Occipital lobe (tissue), 2 donors: Measurements from ENCODE around the gene SUV39H2. TPM values are rescaled to one million over a fixed set of nuclear protein-coding genes. Genes with fewer than 3 reads are reported as not detected.
"Not testable (repeated sequence)": the region's sequence is repeated elsewhere in the genome, so short reads cannot be mapped to it uniquely, and the experiment has no call there.

Experiments used
- DNase-seq: peaks from one replicate; lab custom pipeline; 2025; lab: John Stamatoyannopoulos, UW
- total RNA-seq: library from RNA; depleted of rRNA; stranded (reverse); fragments of >200 nt; gene quantifications from one replicate; pipeline ENCODE4 v1.2.3, GENCODE V29; 2014

SUV39H2 gene, protein sequence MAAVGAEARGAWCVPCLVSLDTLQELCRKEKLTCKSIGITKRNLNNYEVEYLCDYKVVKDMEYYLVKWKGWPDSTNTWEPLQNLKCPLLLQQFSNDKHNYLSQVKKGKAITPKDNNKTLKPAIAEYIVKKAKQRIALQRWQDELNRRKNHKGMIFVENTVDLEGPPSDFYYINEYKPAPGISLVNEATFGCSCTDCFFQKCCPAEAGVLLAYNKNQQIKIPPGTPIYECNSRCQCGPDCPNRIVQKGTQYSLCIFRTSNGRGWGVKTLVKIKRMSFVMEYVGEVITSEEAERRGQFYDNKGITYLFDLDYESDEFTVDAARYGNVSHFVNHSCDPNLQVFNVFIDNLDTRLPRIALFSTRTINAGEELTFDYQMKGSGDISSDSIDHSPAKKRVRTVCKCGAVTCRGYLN
- total RNA-seq: 30.6 TPM

DNA sequence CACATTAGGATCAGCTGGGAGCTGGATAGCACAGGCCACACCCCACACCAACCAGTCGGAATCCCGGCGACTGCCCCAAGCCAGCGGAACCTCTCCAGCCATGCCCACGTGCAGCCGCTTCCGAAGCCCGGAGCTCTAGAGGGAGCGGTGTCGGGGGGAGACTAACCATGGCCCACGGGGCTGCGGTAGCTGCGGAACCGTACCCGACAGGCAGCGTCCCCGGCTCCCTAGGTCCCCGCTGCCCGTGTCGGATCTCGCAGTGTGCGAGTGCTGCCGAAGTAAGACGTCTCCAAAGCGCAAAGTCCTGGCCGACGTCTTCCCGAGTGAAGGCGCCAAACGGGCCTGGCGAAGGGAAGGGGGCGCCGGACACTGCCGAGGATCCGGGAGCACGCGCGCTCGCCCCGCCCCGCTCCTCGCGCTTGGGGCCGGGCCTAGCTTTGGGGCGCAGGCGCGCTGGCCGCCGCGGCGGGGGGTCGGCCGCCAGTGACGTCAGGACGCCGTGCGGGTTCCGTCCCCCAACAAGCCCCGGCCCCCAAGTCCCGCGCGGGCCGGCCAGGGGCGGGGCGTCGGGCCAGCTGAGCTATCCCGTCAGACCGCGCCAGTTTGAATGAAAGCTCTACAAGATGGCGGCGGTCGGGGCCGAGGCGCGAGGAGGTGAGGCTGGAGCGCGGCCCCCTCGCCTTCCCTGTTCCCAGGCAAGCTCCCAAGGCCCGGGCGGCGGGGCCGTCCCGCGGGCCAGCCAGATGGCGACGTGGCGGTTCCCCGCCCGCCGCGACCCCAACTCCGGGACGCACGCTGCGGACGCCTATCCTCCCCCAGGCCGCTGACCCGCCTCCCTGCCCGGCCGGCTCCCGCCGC lies at the start of gene SUV39H2:
Gene SUV39H2 (plus strand): TSS at position 601 of the 858 bp plus-strand sequence. CDS start 23 bp downstream, at position 624.
- DNase-seq: peak; percentile 94

DNA sequence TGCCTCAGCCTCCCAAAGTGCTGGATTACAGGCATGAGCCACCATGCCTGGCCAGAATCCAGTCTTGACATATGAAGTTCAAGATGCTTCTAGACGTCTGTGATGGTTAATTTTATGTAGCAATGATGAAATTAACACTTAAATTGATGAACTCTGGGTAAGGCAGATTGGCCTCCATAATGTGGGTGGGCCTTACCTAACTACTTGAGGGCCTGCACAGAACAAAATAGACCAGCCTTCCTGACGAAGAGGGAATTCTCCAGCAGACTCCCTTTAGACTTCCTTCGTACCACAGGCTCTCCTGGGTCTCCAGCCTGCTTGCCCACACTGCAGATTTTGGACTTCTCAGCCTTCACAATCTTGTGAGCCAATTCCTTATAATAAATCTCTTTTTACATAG lies 45.6 kb upstream of the SUV39H2 start:
- no peak for DNase-seq

DNA sequence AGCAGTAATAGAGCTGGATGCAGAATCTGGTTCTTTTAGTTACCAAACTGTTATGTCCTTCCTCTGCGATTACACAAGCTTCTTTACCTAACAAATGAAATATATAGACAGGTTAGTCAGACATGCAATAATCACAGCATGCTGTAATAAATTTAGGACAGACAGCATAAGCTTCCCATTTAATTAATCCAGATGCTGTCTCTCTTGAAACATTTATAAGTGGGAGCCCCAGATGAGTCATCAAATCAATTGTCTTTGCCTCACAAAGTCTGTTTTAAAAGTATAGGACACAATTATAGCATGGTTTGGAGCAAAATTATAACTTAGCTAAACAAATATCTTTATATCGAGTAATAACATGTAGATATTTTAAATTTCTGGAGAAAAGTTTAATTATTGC lies 42.5 kb upstream of the SUV39H2 start:
- no peak for DNase-seq

DNA sequence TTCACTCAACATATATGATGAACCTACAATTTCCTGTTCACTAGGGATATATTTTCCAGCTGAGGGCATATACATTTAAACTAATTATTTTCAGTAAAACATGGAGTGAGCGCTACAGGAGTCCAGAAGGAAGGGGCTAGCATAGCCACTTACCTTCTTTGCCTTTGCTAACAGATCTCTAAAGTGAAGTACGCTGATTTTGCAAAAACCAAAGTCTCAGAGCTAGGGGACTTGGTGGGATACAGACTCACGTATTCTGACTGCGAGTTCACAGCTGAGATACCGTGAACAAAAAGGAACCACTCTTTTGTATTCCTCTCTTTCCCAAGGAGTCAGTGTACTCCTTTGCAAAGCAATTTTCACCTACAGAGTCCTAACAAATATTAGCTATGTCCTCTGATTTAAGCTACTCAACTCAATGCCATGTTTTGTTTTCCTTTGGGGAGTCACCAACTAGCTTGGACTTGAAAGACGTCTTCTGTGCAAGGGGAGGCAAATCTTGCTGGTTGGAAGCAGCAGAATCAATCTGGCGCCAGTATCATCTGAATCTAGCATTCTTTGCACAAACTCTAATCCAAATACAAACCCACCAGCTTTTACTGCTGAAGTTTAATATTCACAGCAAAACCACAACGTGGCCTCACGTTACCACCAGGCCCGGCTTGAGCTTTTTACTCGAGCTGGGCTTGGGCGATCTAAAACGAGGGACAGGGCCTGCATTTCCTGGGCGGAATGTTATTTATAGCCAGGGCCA lies 41.5 kb upstream of the SUV39H2 start:
- DNase-seq: no peak

GRCh38 chr10:14837757-14838581 lies 40.7 kb upstream of the SUV39H2 start, which contains the start of the genes CDNF, HSPA14 and MSANTD7:
CDNF (minus strand) TSS chr10:14838037; CDS start chr10:14837946, 91 bp downstream.
HSPA14 (plus strand) TSS chr10:14838306; CDS start chr10:14838403, 97 bp downstream.
MSANTD7 (plus strand) TSS chr10:14838306; CDS start chr10:14842285, 3,979 bp downstream.
- peak; percentile 98 for DNase-seq

DNA sequence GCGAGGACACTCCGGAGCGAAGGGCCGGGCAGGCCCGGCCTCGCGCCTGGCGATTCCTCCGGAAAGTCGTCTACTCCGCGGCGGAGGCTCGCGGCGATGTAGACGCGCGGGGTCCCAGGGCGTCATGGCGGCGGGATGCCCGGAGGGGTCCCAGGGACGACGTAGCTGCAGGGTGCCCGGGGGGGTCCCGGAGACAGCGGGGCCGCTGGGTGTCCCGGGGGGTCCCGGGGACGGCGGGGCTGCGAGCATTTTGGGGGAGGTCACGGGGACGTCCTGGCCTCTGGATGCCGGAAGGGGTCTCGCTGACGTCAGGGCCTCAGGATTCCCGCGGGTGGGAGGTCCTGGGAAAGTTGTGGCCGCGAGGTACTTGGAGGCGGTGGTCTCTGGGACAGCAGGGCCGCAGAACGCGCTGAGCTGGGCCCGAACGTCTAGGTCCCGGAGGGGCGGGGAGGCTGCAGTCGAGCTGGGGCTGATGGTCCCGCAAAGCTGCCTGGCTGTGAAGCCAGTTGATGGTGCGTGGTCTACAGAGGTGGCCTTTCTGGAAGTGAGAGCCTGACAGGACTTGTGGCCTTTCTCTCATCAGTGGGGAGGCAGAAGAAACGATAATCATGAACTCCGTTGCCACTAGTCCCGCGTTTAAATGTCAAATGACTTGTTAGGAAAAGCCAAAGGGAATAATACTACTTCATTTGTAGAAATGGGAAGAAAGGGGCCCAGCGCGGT lies 39.9 kb upstream of the SUV39H2 start:
- no peak for DNase-seq

GRCh38 chr10:14839305-14839695 lies 39.4 kb upstream of the SUV39H2 start:
- DNase-seq: no peak

GRCh38 chr10:14840178-14840577 lies 38.5 kb upstream of the SUV39H2 start:
- no peak for DNase-seq

- DNase-seq: no peak
These were observed 35.2 kb upstream of the SUV39H2 start for GRCh38 chr10:14843327-14843988.

DNA sequence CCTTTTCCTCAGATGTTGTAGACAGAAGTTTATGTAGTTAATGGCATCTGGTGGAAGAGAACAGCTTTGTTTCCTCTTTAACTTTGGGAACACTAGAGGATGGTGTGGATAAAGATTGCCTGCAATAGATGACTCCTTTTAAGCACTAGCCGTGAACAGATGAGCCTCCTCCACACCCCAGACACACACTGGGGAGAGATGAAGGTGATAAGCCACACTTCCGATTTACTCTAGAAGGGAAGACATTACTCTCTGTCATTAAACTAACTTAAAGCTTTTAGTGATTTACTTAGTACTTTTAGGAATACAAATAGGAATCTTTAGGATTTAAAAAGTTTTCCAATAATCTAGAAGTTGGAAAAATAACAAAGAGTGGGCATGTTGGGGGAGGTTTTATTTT lies 33.7 kb upstream of the SUV39H2 start:
- no peak for DNase-seq

- no peak for DNase-seq
These were observed 26.4 kb upstream of the SUV39H2 start for GRCh38 chr10:14852236-14852635.

GRCh38 chr10:14855453-14855852 lies 23.2 kb upstream of the SUV39H2 start:
- DNase-seq: no peak

GRCh38 chr10:14858338-14858960 lies 20.2 kb upstream of the SUV39H2 start:
- DNase-seq: no peak

GRCh38 chr10:14859043-14859442 lies 19.6 kb upstream of the SUV39H2 start:
- DNase-seq: no peak

GRCh38 chr10:14859775-14860174 lies 18.9 kb upstream of the SUV39H2 start:
- no peak for DNase-seq

DNA sequence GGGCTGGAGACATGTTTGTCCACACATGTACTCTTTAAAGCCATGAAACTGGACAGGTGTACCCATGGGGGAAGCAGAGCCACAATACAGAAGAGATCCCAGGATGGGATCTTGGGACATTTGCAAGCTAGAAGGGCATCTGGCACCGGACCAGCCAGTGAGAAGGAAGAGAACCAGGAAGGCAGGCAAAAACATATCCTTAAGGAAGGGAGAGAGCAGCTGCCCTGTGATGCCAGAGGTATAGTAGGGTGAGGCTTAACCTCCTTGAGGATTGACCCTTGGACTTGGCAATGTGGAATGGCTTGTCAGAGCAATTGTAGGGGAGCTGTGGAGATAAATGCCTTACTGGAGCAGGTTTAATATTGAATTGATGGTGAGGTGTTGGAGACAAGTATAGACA lies 17.9 kb upstream of the SUV39H2 start:
- DNase-seq: no peak

- not testable (repeated sequence) for DNase-seq
These were observed 14.2 kb upstream of the SUV39H2 start for GRCh38 chr10:14864466-14864865.

- DNase-seq: not testable (repeated sequence)
These were observed 13.8 kb upstream of the SUV39H2 start for GRCh38 chr10:14864871-14865270.
